Measurements from ENCODE around the gene FMNL3.

DNA sequence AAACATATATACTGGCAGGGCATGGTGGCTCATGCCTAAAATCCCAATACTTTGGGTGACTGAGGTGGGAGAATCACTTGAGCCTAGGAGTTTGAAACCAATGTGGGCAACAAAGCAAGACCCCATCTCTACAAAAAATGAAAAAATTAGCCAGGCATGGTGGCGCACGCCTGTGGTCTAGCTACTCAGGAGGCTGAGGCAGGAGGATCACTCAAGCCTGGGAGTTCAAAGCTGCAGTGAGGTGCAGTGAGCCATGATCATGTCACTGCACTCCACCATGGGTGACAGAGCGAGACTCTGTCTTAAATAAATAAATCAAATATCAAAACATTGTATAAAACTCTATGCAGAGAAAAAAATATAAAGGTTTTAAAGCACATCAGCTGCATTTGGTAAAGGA lies 5.2 kb downstream of the FMNL3 start:
- TF ChIP-seq CTCF (IDR thresholded peaks at IDR 0.05; ENCODE audit: low read depth, low read length, missing input control) (no peak), YY1 (IDR thresholded peaks at IDR 0.05) (no peak), GABPA (IDR thresholded peaks at IDR 0.05 in 1 of 2, conservative IDR thresholded peaks at IDR 0.05 in 1 of 2) (no peak), REST (IDR thresholded peaks at IDR 0.05) (no peak), TAF1 (conservative IDR thresholded peaks at IDR 0.05) (no peak), MAX (IDR thresholded peaks at IDR 0.05) (no peak), RAD21 (IDR thresholded peaks at IDR 0.05) (no peak), RXRA (IDR thresholded peaks at IDR 0.05) (no peak)

Measured in liver (tissue), 3 donors.